ENCODE measurements around the gene LRRC71. TPM values are rescaled to one million over a fixed set of nuclear protein-coding genes. Genes with fewer than 3 reads are reported as not detected.
A peak's percentile ranks its signal among the peaks of the same experiment; 100 is the strongest.

Gene LRRC71
- total and polyA plus RNA-seq, 2 experiments from 2014 or later: 0.24 TPM; not detected in 1

- no peaks in the 10 kb centered on the region for H3K79me2 ChIP-seq (replicated peaks; ENCODE audit: insufficient read depth)
- peaks cover 7% of the 10 kb centered on the region; the same call in 1 of the 2 replicates for H3K27me3 ChIP-seq (ENCODE audit: insufficient read depth)
- ATAC-seq (peak; percentile 48), DNase-seq (ENCODE audit: low spot score) (no peak)
- H3K27me3 Mint-ChIP-seq (ENCODE audit: insufficient read depth, low read depth, poor library complexity): peaks cover 39% of the 10 kb centered on the region
- no peak overlapping the region for H3K4me3 ChIP-seq
- H3F3A ChIP-seq (replicated peaks; ENCODE audit: low read depth): no peaks in the 10 kb centered on the region
- H3K4me1 ChIP-seq (ENCODE audit: insufficient read depth): no peaks in the 10 kb centered on the region; the same call in 1 of the 2 replicates
- peaks cover 22% of the 10 kb centered on the region for H3K36me3 Mint-ChIP-seq (ENCODE audit: low read depth)
- H3K9me3 Mint-ChIP-seq: no peaks in the 10 kb centered on the region; the same call in 2 of the 3 replicates
- TF ChIP-seq JUNB (IDR thresholded peaks at IDR 0.05; ENCODE audit: unreplicated experiment) (no peak), EZH2phosphoT487 (IDR thresholded peaks at IDR 0.05; ENCODE audit: unreplicated experiment) (no peak), ZNF331 (CRISPR knock-in tag; IDR thresholded peaks at IDR 0.05; ENCODE audit: low read depth) (no peak), CREB1 (CRISPR knock-in tag; IDR thresholded peaks at IDR 0.05; ENCODE audit: low read depth) (no peak), ZNF114 (CRISPR knock-in tag; IDR thresholded peaks at IDR 0.05) (no peak)
- TF ChIP-seq, protein P1, sequence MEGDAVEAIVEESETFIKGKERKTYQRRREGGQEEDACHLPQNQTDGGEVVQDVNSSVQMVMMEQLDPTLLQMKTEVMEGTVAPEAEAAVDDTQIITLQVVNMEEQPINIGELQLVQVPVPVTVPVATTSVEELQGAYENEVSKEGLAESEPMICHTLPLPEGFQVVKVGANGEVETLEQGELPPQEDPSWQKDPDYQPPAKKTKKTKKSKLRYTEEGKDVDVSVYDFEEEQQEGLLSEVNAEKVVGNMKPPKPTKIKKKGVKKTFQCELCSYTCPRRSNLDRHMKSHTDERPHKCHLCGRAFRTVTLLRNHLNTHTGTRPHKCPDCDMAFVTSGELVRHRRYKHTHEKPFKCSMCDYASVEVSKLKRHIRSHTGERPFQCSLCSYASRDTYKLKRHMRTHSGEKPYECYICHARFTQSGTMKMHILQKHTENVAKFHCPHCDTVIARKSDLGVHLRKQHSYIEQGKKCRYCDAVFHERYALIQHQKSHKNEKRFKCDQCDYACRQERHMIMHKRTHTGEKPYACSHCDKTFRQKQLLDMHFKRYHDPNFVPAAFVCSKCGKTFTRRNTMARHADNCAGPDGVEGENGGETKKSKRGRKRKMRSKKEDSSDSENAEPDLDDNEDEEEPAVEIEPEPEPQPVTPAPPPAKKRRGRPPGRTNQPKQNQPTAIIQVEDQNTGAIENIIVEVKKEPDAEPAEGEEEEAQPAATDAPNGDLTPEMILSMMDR (conservative IDR thresholded peaks at IDR 0.05; ENCODE audit: low read depth in 2 of 2): no peak
- no peaks in the 10 kb centered on the region for H3K9me2 ChIP-seq (ENCODE audit: insufficient read depth)
- H3K4me1 Mint-ChIP-seq: peaks cover 38% of the 10 kb centered on the region
- no peak overlapping the region for H3K4me3 Mint-ChIP-seq
- H3K27ac ChIP-seq (ENCODE audit: low read depth): no peak overlapping the region
- no peak overlapping the region for H3K27ac Mint-ChIP-seq
- H3K4me2 ChIP-seq: no peak overlapping the region
- no peaks in the 10 kb centered on the region for H3K36me3 ChIP-seq (ENCODE audit: insufficient read depth)
- H2AFZ ChIP-seq: no peak overlapping the region
- no peaks in the 10 kb centered on the region for H4K20me1 ChIP-seq (replicated peaks; ENCODE audit: insufficient read depth)
Measured at GRCh38 chr1:156935505-156936128, 15.2 kb downstream of the LRRC71 start.

DNA sequence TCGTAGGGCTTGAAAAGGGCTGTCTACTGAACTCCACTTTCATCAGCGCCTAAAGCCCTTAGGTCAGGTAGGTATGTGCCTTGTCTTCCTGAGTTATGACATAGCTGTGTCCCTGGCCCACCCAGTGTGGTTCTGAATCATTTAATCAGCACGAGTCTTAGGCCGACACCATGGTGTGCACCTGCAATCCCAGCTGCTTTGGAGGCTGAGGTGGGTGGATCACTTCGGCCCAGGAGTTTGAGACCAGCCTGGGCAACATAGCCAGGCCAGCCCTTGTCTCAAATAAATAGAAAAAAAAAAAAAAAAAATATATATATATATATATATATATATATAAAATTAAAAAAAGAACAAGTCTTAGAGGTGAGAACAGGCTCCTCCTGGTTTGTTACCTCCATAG lies 15.8 kb downstream of the LRRC71 start:
- H4K20me1 ChIP-seq (replicated peaks; ENCODE audit: insufficient read depth): no peaks in the 10 kb centered on the region; the same call in 1 of the 2 replicates
- no peak overlapping the region for H3K27ac ChIP-seq (ENCODE audit: low read depth)
- no peak overlapping the region for H3K4me3 ChIP-seq
- Mint-ChIP-seq H3K4me3 (no peak overlapping the region), H3K27me3 (ENCODE audit: insufficient read depth, low read depth, poor library complexity) (peaks cover 35% of the 10 kb centered on the region), H3K27ac (no peak overlapping the region), H3K36me3 (ENCODE audit: low read depth) (peaks cover 28% of the 10 kb centered on the region), H3K9me3 (no peaks in the 10 kb centered on the region; the same call in 2 of the 3 replicates), H3K4me1 (peaks cover 35% of the 10 kb centered on the region)
- ATAC-seq: no peak
- no peaks in the 10 kb centered on the region for H3K79me2 ChIP-seq (replicated peaks; ENCODE audit: insufficient read depth)
- no peaks in the 10 kb centered on the region for H3K36me3 ChIP-seq (ENCODE audit: insufficient read depth)
- no peak for TF ChIP-seq EZH2 (IDR thresholded peaks at IDR 0.05; ENCODE audit: low read depth, unreplicated experiment)
- no peak for TF ChIP-seq JUNB (IDR thresholded peaks at IDR 0.05; ENCODE audit: unreplicated experiment)
- H3K4me2 ChIP-seq: no peak overlapping the region
- H3F3A ChIP-seq (replicated peaks; ENCODE audit: low read depth): no peaks in the 10 kb centered on the region
- H3K27me3 ChIP-seq (ENCODE audit: insufficient read depth): peaks cover 3% of the 10 kb centered on the region; the same call in 1 of the 2 replicates
- no peak overlapping the region for H2AFZ ChIP-seq
- no peaks in the 10 kb centered on the region for H3K9me2 ChIP-seq (ENCODE audit: insufficient read depth)
- no peak for DNase-seq (ENCODE audit: low spot score)
- no peaks in the 10 kb centered on the region; the same call in 1 of the 2 replicates for H3K4me1 ChIP-seq (ENCODE audit: insufficient read depth)

DNA sequence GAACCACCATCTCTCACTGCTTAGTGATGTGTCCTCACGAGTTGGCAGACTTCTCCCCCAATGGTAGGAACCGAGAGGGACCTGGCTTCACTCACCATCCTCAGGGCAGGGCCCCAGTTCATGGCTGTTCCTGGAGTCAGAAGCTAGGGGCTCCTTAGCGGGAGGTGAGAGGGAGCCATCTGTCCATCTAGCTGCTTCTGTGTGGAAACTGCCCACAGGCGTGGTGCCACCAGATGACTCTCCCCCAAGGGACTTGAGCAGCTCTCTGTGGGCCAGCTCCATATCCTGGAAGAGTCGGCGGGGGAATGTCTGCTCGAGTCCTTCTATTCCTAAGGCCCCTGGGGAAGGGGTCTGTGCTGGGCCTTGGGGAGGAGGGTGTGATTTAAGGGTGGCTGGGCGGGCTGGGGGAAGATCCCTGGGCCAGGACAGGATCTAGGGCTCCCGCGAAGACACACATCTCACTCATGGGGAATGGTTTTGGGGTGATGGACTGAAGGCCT lies 16.3 kb downstream of the LRRC71 start:
- H3K27ac Mint-ChIP-seq: no peak overlapping the region
- Histone ChIP-seq H3K79me2 (replicated peaks; ENCODE audit: insufficient read depth) (no peaks in the 10 kb centered on the region), H3F3A (replicated peaks; ENCODE audit: low read depth) (no peaks in the 10 kb centered on the region), H3K27ac (ENCODE audit: low read depth) (no peak overlapping the region), H3K9me2 (ENCODE audit: insufficient read depth) (no peaks in the 10 kb centered on the region), H3K4me2 (no peak overlapping the region), H2AFZ (no peak overlapping the region), H4K20me1 (replicated peaks; ENCODE audit: insufficient read depth) (no peaks in the 10 kb centered on the region; the same call in 1 of the 2 replicates), H3K36me3 (ENCODE audit: insufficient read depth) (no peaks in the 10 kb centered on the region), H3K4me3 (no peak overlapping the region), H3K27me3 (ENCODE audit: insufficient read depth) (no peaks in the 10 kb centered on the region), H3K4me1 (ENCODE audit: insufficient read depth) (no peaks in the 10 kb centered on the region; the same call in 1 of the 2 replicates)
- TF ChIP-seq EZH2 (IDR thresholded peaks at IDR 0.05; ENCODE audit: low read depth, unreplicated experiment) (no peak), POLR2AphosphoS5 (IDR thresholded peaks at IDR 0.05; ENCODE audit: low read depth) (no peak), REST (IDR thresholded peaks at IDR 0.05; ENCODE audit: unreplicated experiment) (no peak), STAT1 (IDR thresholded peaks at IDR 0.05; ENCODE audit: unreplicated experiment) (no peak), CREB1 (CRISPR knock-in tag; IDR thresholded peaks at IDR 0.05; ENCODE audit: low read depth) (no peak), ETS1 (IDR thresholded peaks at IDR 0.05) (no peak)
- no peaks in the 10 kb centered on the region for H3K9me3 Mint-ChIP-seq
- peaks cover 29% of the 10 kb centered on the region for H3K36me3 Mint-ChIP-seq (ENCODE audit: low read depth)
- H3K4me3 Mint-ChIP-seq: no peak overlapping the region
- H3K27me3 Mint-ChIP-seq (ENCODE audit: insufficient read depth, low read depth, poor library complexity): peaks cover 33% of the 10 kb centered on the region
- peaks cover 29% of the 10 kb centered on the region for H3K4me1 Mint-ChIP-seq
- DNase-seq (ENCODE audit: low spot score): no peak
- no peak for ATAC-seq

All from GM23338 (cell line).